A549 treated with GW870086 at 1 μM for 4 hours (cell line): Measurements from ENCODE around the gene ECSIT. TPM values are rescaled to one million over a fixed set of nuclear protein-coding genes. Genes with fewer than 3 reads are reported as not detected.

Experiments used
- total RNA-seq: library from RNA; stranded (reverse); fragments of 200-300 nt; extraction: Qiagen RNA extraction; gene quantifications from 5 replicates; pipeline ENCODE4 v1.2.3, GENCODE V29; 2022; ENCODE audit warnings: low read depth

ECSIT gene, protein sequence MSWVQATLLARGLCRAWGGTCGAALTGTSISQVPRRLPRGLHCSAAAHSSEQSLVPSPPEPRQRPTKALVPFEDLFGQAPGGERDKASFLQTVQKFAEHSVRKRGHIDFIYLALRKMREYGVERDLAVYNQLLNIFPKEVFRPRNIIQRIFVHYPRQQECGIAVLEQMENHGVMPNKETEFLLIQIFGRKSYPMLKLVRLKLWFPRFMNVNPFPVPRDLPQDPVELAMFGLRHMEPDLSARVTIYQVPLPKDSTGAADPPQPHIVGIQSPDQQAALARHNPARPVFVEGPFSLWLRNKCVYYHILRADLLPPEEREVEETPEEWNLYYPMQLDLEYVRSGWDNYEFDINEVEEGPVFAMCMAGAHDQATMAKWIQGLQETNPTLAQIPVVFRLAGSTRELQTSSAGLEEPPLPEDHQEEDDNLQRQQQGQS
- 25.8 to 32.7 TPM (median 31.3 TPM) in 5 replicates for total RNA-seq

GRCh38 chr19:11528551-11529341, at the start of gene ECSIT:
Gene ECSIT (minus strand): TSS chr19:11529134. CDS start chr19:11519170, 9,964 bp downstream.

GRCh38 chr19:11577451-11578257, 48.7 kb upstream of the ECSIT start, which contains the start of gene ACP5:
Gene ACP5 (minus strand): TSS chr19:11577645. CDS start chr19:11577317, 328 bp downstream.

DNA sequence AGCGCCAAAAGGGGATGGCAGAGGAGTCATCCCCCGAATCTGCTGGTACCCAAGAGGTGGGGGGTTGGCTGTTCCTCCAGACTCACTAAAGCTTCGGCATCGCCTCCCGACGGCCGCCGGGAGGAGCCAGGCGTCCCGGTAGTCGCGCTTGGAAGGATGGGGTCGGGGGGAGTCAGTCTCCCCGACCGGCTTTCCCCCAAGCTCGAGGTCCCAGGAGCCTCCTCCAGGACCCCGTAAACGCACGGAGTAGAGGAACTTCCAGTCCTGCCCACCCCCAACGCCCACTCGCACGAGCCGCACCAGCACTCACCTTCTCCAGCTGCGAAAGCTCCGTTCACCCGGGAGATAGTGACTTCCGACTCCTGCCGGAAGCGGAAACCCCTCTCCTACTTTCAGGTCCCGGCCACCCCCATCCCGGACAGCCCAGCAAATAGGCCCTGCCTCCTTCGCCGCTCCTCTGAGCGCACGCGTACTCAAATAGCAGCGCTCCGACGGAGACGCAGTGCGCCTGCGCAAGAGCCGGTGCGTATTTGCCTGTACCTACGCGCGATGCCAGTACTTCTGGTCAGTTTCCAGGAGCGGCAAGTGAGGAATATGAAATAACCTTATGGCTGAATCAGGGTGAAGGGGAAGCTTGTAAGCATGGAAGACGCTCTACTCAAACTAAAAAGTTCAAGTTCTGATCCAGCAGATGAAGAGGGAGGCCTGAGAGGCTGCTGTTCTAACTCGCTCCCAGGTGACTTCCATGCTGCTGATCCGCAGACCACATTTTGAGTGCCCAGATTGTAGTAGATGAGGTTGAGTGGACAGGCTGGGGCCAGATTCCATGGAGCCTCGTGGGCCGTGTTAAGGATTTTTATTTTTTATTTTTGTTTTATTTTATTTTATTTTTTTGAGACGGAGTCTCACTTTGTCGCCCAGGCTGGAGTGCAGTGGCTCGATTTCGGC, 30.2 kb upstream of the ECSIT start, which contains the start of gene ELOF1:
Gene ELOF1 (minus strand): TSS at position 350 of the 948 bp plus-strand sequence. CDS start 4,883 bp downstream, outside the sequence.

DNA sequence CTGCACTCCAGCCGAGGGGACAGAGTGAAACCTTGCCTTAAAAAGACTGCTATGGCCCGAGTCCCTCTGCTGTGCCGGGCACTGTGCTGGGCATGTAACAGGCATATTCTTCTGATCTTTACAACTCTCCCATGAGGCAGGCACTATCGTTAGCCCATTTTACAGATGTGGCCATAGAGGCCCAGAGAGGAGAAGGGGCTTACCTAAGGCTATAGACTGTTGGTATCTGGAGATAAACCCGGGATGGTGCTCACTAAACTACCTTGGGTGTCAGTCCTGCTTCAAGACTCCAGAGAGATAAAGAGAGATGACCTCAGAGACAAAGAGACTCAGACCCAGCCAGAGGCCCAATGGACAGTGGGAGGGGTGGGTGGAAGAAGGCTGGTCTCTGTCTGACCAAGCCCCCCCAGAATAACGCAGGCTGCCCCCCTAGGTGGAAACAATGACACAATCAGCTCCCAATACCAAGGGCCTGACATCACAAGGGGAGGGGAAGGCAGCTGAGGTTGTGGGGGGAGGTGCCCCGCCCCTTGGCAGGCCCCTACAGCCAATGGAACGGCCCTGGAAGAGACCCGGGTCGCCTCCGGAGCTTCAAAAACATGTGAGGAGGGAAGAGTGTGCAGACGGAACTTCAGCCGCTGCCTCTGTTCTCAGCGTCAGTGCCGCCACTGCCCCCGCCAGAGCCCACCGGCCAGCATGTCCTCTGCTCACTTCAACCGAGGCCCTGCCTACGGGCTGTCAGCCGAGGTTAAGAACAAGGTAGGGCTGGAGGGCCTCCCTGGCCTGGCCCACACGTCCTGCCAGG, 9.5 kb upstream of the ECSIT start, which contains the start of gene CNN1:
Gene CNN1 (plus strand): TSS at position 620 of the 805 bp plus-strand sequence. CDS start 77 bp downstream, at position 697.

GRCh38 chr19:11505504-11506100, 23.3 kb downstream of the ECSIT start, which contains the start of gene ZNF653:
Gene ZNF653 (minus strand): TSS chr19:11505839. CDS start chr19:11505786, 53 bp downstream.

DNA sequence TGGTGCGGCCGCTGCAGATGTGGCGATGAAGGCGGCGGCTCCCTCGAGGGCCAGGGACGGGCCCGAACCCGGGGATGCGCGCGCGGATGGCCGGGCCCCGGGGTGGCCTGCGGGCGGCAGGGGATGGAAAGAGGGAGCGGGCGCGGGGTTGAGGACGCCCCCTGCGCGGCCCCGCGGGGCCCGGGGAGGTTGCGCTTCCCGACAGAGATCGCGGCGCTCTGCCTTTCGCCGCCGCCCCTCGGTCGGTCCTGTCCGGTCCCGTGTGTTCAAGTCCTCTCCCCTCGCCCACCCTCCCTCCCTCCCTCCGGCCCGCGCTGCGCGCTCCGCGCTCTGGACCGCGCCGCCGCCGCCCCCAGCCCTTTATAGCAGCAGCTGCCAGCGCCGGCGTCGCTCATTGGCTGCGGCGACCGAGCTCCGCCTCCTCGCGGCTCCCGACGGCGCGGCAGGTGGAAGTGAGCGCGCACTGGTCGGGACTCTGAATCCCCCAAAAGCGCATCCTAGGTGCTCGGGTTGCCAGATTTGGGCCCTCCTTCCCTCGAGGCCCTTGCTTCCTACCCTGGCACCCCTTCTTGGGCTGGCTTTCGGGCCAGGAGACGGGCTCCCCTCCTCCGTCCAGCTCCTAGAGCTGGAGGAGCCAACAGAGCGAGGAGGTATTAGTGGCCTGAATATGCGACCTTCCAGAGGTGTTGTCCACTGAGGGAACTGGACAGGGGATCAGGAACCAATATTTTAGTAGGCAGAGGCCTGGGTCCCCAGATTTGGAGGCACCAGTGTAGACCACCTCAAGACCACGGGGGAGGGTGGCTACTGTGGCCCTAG, 48.0 kb downstream of the ECSIT start, which contains the start of gene ELAVL3:
Gene ELAVL3 (minus strand): TSS at position 332 of the 819 bp plus-strand sequence. CDS start 438 bp downstream, outside the sequence.

Other genes with a start within 250 kb of the ECSIT start
- gene TSPAN16, start 233.0 kb downstream of the ECSIT start, total RNA-seq: not detected in 5 replicates
- gene RAB3D, start 189.5 kb downstream of the ECSIT start, total RNA-seq: 3.3 to 5.0 TPM (median 4.4 TPM) in 5 replicates
- gene TMEM205, start 182.9 kb downstream of the ECSIT start, total RNA-seq: 93.3 to 126 TPM (median 112 TPM) in 5 replicates
- gene CCDC159, start 182.6 kb downstream of the ECSIT start, total RNA-seq: 3.1 to 4.8 TPM (median 4.0 TPM) in 5 replicates
- gene PLPPR2, start 173.7 kb downstream of the ECSIT start, total RNA-seq: 7.3 to 10.9 TPM (median 9.5 TPM) in 5 replicates
- 1.5 to 2.2 TPM (median 2.0 TPM) in 5 replicates for gene SWSAP1, start 154.5 kb downstream of the ECSIT start, total RNA-seq
- 3.1 to 6.8 TPM (median 4.0 TPM) in 5 replicates for gene EPOR, start 144.8 kb downstream of the ECSIT start, total RNA-seq
- gene RGL3, start 109.8 kb downstream of the ECSIT start, total RNA-seq: 0.66 to 2.4 TPM (median 1.9 TPM) in 5 replicates
- 0.82 to 2.4 TPM (median 1.1 TPM) in 5 replicates for gene ODAD3, start 94.0 kb downstream of the ECSIT start, total RNA-seq
- 242 to 262 TPM (median 254 TPM) in 5 replicates for gene PRKCSH, start 93.5 kb downstream of the ECSIT start, total RNA-seq
- gene ELAVL3, start 48.1 kb downstream of the ECSIT start, total RNA-seq: 0.05 to 0.19 TPM (median 0.11 TPM) in 4 of 5 replicates, not detected in the other
- 3.6 to 6.0 TPM (median 4.2 TPM) in 5 replicates for gene ZNF653, start 23.3 kb downstream of the ECSIT start, total RNA-seq
- gene CNN1, start 9.7 kb upstream of the ECSIT start, total RNA-seq: 0.25 to 0.80 TPM (median 0.48 TPM) in 5 replicates
- 90.8 to 109 TPM (median 97.1 TPM) in 5 replicates for gene ELOF1, start 30.1 kb upstream of the ECSIT start, total RNA-seq
- gene ACP5, start 48.5 kb upstream of the ECSIT start, total RNA-seq: 0.26 to 0.55 TPM (median 0.39 TPM) in 4 of 5 replicates, not detected in the other
- 2.0 to 5.0 TPM (median 3.8 TPM) in 5 replicates for gene ZNF627, start 68.3 kb upstream of the ECSIT start, total RNA-seq
- 2.0 to 3.4 TPM (median 2.6 TPM) in 5 replicates for gene ZNF823, start 209.8 kb upstream of the ECSIT start, total RNA-seq
- not detected in 5 replicates for gene ZNF441, start 237.9 kb upstream of the ECSIT start, total RNA-seq